GM15510 (cell line): ENCODE data around the gene AKAP3.

ENCODE experiments used
- POLR2A ChIP-seq: IDR thresholded peaks from 3 replicates; pipeline ENCODE4 v1.6.1; 2011; ENCODE audit warnings: borderline replicate concordance; ENCODE audit not compliant: insufficient read length; ENCODE audit errors: extremely low read depth

The AKAP3 gene

DNA sequence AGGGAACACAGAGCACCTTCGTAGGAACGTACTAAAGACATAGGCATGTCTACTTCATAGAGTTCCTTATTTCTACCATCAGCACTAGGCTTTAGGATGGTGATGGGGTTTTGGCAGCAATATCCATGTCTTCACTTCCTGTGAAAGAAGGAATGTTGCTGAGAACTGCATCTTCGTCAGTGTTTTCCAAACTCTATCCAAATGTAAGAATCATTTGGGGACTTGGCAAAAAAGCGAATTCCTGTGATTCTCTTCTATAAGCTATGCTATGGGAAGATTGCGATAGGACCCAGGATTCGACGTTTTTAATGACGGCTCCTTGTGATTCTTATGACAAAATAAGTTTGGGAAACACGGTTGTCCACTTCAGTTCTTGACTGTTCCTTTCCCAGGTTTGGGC is 39.8 kb downstream of the AKAP3 start:
- TF ChIP-seq POLR2A: no peak

DNA sequence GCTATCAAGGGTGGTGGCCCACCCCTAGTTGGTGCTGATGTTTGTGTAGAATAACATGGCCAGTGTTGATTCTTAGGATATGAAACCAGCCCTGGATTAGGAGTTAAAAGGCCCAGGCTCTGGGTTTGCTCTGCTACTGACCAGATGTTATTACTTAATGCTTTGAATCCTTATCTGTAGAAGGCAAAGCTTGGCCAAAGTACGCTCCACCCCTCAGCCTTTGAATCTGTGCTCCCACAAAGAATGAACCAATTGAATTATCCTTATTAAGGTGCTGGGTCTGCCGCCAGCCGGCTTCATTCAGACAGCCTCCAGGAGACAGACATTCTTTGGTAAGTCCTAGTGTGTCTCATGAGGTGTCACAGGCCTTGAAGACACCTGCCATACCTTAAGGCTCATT is 41.8 kb downstream of the AKAP3 start:
- no peak for TF ChIP-seq POLR2A

DNA sequence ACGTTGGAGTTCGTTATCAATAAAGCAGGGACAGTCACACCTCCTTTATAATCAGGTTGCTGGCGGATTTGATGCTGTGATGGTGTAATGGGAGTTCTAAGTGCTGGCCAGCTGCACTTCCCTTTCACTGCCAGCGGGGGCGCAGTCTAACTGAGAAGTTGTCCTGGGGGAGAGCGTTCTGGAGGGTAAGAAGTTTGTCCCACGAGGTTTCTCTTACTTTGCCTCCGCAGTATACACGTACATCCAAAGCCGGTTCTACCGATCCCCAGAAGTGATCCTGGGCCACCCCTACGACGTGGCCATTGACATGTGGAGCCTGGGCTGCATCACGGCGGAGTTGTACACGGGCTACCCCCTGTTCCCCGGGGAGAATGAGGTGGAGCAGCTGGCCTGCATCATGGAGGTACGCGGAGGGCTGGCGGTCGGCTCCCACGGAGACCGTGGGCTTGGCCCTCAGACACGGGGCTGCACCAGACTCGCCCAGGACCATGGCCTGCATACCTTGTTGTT is 44.1 kb downstream of the AKAP3 start:
- peak; percentile 61 for TF ChIP-seq POLR2A

DNA sequence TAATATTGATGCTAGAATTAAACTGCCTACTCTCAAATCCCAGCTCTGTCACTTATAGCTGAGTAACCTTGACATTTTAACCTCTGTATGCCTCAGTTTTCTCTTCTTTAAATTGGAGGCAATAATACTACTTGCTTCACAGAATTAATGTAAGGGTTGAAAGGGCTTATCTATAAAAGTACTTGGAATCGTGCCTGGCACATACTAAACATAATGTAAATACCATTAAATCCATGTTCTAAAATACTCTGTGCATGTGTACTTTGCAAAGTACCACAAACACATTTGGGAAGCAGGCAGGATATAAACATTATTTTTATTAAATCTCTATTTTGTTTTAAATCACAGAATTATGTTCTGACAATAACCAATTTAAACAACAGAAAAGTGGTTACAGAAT is 44.9 kb downstream of the AKAP3 start:
- no peak for TF ChIP-seq POLR2A

DNA sequence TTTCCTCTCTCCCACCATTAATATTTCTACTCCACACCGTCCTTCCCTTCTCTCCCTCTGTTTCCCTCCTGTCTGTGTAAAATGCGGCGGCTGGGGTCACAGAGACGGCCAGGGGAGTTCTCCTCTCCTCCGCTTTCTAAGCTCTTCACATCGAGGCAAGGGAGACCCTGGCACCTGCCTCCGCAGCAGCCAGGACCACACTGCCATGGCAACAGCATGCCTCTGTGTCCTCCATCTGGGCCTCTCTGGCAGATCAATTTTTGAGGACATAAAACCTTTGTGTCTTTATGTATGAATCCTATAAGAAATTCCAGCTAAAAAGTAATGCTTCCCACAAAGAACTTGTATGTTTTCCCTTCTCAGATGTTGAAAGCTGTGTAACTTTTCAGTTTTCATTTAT is 45.4 kb downstream of the AKAP3 start:
- no peak for TF ChIP-seq POLR2A

DNA sequence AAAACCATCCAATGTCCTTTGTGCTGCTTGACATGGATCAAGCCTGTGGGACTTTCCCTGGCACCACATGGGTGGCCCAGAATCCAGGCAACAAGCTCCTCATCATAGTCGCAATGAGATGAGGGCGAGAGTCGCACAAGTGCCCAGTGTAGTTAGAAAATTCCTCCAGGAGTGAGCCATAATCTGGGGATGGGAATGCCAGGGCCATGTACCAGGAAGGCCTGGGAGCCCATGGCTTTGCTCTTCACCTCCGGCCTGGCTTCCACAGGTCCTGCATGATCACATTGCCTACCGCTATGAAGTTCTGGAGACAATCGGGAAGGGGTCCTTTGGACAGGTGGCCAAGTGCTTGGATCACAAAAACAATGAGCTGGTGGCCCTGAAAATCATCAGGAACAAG is 53.0 kb downstream of the AKAP3 start:
- no peak for TF ChIP-seq POLR2A

DNA sequence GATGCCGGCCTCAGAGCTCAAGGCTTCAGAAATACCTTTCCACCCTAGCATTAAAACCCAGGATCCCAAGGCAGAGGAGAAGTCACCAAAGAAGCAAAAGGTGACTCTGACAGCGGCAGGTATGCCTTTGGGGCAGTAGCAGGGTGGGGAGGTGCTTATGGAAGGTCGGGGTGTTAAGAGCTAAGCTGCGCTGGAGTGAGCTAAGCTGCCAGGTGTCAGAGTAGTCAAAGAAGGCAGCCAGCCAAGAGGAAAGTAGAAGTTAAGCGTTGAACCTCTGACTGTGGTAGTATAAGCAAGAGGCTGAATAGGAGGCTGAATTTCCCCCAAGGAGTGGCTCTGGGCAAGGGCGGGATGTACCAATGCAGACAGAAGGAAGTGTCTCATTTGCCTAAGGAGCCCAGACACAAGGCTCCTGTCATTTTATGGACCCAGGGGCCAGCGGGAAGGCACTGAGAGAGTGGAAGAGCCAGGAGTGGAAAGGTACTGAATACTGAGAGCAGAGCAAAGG is 57.6 kb downstream of the AKAP3 start:
- TF ChIP-seq POLR2A: no peak

DNA sequence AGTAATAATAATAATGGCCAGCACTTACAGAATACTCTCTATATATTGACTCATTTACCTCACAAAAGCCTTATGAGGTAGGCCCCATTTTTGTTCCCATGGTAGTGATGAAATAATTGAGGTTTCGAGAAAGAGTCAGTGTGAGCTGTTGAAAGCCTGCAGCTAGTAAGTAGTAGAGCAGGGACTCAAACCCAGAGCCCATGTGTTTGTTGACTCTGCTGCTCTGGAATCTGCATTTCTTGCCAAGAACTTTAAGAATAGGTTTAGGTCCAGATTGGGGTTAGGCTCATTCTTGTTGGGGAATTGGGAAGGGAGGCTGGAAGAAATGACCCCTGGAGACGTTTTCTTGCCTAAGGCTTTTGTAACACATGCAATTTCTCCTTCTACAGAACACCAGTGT is 58.9 kb downstream of the AKAP3 start:
- TF ChIP-seq POLR2A: no peak

DNA sequence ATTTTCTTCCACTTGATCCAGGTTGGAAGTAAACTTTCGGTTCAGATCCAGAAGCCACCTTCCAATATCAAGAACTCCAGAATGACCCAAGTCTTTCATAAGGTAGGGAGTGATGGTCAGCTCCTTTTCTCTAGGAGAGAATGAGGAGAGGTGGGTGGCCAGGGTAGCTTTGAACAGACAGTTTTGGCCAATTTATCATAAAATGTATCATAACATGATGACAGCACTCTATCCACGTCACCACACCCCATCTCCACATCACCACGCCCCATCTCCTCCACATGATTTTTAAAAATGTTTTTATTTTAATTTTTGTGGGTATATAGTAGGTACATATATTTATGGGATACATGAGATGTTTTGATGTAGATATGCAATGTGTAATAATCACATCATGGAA is 59.9 kb downstream of the AKAP3 start:
- no peak for TF ChIP-seq POLR2A

DNA sequence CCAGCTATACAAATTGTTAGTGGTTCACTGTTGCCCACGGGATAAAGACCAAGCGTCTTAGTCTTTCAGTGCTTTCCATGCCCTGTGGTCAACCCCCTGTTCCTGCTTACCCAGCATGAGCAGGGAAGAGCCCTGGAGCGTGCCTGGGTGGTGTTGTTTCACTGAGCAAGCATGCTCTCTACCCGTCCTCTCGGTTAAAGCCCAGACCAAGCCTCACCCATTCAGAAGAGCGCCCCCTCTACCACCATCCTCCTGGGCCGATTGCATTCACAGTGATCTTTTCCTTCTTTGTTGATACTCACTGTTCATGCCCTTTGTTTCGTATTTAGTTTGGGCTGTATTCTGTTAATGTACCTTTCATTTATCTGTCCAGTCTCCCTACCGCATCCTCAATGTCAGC is 61.7 kb downstream of the AKAP3 start:
- TF ChIP-seq POLR2A: no peak

DNA sequence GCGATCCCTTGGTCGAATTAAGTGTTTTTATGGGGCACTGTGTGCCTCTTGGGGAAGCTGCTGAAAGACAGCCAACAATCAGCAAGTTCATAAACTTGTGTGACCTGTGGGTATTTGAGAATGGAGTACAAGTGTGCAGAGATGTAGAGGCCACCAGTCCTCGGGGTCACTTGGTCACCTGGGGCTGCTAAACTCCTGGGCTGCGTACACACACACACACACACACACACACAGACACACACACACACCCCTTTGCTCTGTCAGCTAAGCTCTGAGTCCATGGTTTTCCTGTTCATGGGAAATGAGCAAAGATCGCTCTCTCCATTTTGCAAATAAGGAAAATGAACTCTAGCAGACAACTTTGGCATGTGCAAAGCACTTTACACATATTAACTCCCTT is 62.4 kb downstream of the AKAP3 start:
- no peak for TF ChIP-seq POLR2A

DNA sequence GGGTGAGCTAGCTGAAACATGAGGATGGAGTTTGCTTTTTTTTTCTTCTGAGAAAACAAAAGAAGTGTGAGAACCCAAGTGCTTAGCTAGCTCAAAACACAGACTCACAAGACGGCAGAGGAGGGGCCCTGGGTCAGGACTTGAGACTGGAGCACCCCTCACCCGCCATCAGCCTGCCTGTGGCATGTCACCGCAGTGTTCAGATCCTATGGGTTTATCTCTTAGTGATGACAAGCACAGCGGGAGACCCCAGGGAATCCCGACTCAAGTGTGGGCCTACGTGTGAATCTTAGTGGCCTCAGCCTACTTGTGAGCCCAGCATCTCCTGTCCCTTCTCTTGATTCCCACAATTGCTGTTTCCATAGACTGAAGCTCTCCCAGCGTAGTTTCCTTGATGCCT is 64.0 kb downstream of the AKAP3 start:
- no peak for TF ChIP-seq POLR2A

DNA sequence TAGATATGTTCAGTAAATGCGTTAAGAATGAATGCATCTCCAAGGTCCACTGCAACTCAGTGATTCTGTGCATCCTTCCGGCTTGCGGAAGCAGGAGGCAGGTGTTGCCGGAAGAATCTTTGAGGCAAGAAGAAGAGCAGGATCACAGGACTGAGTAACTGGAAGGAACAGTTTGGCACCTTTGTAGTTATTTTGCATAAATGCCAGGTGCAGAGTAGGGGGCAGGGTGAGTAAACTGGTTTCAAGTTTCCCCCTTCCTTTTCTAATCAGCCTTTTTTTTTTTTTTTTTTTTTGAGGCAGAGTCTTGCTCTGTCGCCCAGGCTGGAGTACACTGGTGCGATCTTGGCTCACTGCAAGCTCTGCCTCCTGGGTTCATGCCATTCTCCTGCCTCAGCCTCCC is 64.6 kb downstream of the AKAP3 start:
- TF ChIP-seq POLR2A: no peak

DNA sequence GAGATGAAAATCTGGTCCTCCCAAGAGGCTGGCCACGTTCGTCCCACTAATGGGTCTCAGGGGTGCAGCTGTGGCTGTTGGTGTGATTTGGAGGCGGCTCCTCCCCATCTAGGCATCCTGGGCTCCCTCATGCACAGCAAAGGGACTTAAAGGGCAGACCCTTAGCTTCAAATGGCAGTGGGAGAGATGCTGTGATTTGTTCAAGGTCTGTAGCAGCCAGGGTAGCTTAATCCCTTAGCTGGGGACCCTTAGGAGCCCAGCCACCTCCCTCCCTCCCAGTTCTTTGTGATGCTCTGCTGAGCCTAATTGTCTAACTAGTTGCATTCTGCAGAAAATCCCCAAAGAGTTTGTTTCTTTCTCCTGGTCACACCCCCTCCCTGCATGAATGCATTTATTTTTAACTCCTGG is 68.6 kb downstream of the AKAP3 start:
- TF ChIP-seq POLR2A: no peak

DNA sequence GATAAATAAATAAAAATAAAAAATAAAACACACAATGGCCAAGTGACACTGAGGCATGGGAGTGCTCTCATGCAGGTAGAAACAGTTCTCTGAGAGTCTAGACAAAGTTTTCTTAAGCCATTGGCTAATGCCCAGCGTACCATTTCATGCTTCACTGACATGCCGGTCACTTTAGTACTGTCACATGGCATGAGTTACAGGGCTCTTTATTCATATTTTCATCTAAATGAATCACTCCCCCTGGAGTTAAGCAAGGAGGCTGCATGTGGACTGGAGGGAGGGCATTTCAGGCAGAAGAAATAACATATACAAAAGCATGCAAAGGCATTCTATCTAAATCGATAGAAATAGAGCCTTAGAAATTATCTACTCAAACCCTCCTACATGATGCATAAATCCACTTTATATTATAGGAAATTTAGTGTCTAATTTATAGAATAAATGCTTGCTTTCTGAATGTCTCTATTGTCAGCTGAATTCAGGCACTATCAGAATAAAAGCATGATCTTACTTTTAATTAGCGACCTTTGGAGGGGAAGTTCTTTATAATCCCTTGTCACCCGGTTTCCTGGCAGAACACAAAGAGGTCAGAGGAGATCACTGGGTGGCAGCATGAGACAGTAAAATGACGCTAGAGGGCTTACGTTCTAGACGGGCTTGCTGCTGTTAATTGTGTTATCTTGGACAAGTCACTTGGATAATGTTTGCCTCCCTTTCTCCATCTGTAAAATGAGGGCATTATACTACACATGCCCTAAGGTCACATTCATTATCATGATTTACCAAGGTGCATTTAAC is 69.3 kb downstream of the AKAP3 start:
- no peak for TF ChIP-seq POLR2A

DNA sequence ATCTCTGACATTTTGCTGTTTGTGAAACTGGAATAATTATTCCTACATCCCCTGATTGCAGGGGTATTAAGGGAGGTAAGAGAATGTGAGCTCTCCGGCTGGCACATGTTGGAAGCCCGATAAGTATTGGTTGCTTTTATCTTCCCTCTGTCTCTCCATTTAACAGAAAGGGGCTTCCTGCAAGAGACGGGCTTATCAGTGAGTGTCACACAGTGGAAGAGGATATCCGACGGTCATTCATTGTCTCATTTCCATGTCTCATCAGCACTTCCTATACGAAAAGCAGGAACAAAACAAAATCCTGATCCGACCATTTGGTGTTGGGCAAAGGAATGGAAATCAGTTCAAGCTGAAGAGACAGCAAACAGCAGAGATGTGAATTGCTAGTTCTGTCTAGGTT is 76.2 kb downstream of the AKAP3 start:
- TF ChIP-seq POLR2A: no peak
